Upper lobe of left lung (tissue), 4 donors: Measurements from ENCODE around the gene MMP24.

Experiments used
- CTCF ChIP-seq, 6 experiments: fragments of 450-650 bp in 4 of 6; fragments of 200-600 bp in 2 of 6; sonication (generic) in 2 of 6; IDR thresholded peaks; one replicate each; pipeline ENCODE4 v1.5.1; 2016 to 2019; ENCODE audit warnings: antibody characterized with exemption in 6 of 6
- EP300 ChIP-seq, 4 donors: sonication (generic); formaldehyde crosslinking; IDR thresholded peaks; one replicate each; pipeline ENCODE4 v1.5.1; 2017; ENCODE audit warnings: antibody characterized with exemption in 4 of 4, control low read depth in 2 of 4
- POLR2A ChIP-seq, 4 donors: fragments of 450-650 bp; IDR thresholded peaks; one replicate each; pipeline ENCODE4 v1.5.1; 2016 to 2017; ENCODE audit warnings: antibody characterized with exemption in 4 of 4, mild to moderate bottlenecking in 2 of 4
- POLR2AphosphoS5 ChIP-seq, 2 donors: sonication (generic); formaldehyde crosslinking; IDR thresholded peaks; one replicate each; pipeline ENCODE4 v1.5.1; 2017; ENCODE audit warnings: antibody characterized with exemption in 2 of 2

- TF ChIP-seq POLR2AphosphoS5 (IDR thresholded peaks at IDR 0.05) (no peak), CTCF (IDR thresholded peaks at IDR 0.05) (no peak), POLR2A (IDR thresholded peaks at IDR 0.05) (no peak), EP300 (IDR thresholded peaks at IDR 0.05) (no peak)
These were observed 65.4 kb downstream of the MMP24 start, which contains the start of gene FAM83C for GRCh38 chr20:35291654-35292503.
